ENCODE data around the gene ZNF566. TPM values are rescaled to one million over a fixed set of nuclear protein-coding genes. Genes with fewer than 3 reads are reported as not detected.

Gene ZNF566
- 6.4 and 9.4 TPM in 2 replicates for total RNA-seq

GRCh38 chr19:36489118-36489919 lies at the start of gene ZNF566:
Gene ZNF566 (minus strand): TSS chr19:36489561. CDS start chr19:36476557, 13,004 bp downstream.

GRCh38 chr19:36528194-36528920 lies 39.0 kb upstream of the ZNF566 start, which contains the start of gene ZNF260:
Gene ZNF260 (minus strand): TSS chr19:36528271. CDS start chr19:36515238, 13,033 bp downstream.

GRCh38 chr19:36418287-36419001 lies 70.9 kb downstream of the ZNF566 start, which contains the start of gene ZFP82:
Gene ZFP82 (minus strand): TSS chr19:36418644. CDS start chr19:36409789, 8,855 bp downstream.

Other genes starting within 250 kb of the ZNF566 start
- 3.5 and 4.8 TPM in 2 replicates for gene ZFP14, start 110.4 kb downstream of the ZNF566 start, total RNA-seq
- gene ZFP82, start 70.9 kb downstream of the ZNF566 start, total RNA-seq = 7.6 and 8.9 TPM in 2 replicates
- 13.7 and 19.0 TPM in 2 replicates for gene ZNF260, start 38.7 kb upstream of the ZNF566 start, total RNA-seq
- 9.3 TPM in 2 replicates for gene ZNF529, start 83.7 kb upstream of the ZNF566 start, total RNA-seq
- gene ZNF382, start 115.8 kb upstream of the ZNF566 start, total RNA-seq = 9.7 and 12.9 TPM in 2 replicates
- 12.4 and 17.5 TPM in 2 replicates for gene ZNF461, start 177.3 kb upstream of the ZNF566 start, total RNA-seq
- gene ZNF567, start 198.1 kb upstream of the ZNF566 start, total RNA-seq = 5.6 and 6.0 TPM in 2 replicates

Measured in smooth muscle cell of trachea (primary cell).